Measurements from ENCODE around the gene COLEC12.

Gene COLEC12

DNA sequence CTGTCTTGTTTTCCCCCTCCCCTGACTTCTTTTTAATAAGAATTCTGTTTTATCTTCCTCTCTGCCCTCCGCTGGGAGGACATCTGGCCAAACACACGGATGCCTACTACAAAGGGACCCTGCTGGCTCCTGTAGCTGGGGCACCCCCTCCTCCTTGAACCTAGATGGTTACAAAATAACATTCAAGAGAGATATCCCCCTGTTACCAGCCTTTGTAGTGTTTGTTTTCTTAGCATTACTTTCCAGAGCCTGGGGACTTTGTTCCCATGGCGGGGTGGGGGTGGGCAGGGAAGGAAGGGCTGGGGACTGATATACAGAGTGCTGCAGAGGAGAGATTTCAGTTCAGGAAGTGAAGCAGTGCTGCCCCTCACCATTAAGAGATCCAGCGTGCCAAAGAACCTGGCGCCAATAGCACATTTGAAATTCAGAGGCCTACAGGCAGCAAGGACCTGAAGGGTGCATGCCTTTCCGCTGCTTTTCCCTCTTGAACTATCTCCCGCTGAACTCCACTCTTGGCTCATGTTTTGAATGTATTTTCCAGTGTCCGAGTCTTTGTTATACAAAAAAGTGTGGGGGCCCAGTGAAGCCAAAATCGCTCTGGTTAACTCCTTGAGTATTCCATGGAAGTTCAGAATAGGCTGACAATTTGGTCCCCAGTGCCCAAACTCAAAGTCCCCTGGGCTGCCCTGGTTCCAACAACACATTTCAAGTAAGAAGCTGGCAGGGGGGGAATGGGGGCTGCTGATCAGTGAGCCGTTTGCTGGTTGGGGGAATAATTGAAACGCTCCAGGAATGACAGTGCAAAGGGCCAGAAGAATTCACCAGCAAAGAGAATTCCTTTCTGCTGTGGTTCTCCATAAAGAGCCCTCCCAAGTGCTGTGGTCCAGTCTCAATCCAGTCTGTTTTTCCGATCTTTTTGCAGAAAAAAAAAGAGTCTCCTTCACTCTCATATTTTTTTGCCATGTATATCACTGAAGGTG, 137.9 kb downstream of the COLEC12 start:
- DNase-seq (ENCODE audit: low read depth) = no peak

DNA sequence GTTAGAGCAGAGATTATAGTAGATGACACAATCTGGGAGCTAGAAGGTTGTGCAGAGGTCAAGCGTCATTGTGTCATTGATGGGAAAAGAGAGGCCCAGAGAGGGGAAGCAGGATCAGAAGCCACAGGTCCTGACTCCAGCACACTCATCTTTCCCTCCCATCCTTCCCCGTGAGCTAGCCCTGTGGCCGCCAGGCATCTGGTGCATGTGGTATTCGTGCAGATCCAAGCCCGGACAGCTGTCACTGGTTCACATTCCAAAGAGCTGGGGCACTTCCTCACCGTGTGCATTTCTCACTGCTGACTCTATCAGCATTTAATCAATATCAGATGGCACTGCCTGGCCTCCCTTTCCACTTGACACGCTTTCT, 138.6 kb downstream of the COLEC12 start:
- DNase-seq (ENCODE audit: low read depth) = no peak

DNA sequence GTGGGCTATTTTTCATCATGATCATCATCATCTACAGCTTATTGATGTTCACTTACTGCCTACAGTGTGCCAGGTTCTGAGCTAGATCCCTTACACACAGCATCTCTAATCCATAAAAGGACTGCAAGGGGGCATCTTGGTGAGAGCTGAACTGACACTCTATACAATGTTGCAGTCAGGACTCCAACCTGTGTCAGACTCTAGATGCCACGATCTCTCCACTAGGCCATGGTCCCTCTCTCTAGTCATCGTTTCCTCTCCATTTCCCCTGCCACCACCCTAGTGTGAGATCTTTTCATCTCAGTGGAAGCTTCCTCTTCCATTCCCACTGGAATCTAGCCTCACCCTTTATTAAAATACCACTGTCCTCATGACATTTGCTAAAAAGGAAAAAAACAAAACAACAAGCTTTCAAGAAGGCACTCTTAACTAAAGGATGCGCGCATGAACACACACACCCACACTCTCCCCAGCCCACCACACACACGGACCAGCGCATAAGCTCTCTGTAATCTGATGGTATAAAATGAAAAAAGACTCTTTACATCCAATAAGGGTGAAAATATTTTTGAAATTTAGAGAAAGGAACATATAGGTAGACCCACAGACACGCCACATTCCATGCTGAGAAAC, 139.3 kb downstream of the COLEC12 start:
- no peak for DNase-seq (ENCODE audit: low read depth)

DNA sequence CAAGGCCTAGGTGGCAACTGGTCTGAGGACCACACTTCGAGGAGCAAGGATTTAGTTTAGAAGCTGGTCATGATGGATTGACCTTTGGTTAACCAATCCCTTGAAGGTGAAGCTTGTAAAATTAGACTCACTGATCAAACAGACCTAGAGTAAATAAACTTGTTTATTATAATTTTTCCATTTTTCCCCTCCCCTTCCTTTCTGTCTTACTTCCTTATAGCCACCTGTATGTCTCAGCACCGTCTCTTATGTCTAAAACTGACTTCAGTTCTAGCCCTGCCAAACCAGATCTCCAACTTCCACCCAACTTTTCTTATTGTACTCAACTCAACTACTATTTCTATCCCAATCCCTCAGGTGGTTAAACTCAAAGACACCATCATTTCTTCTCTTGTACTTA, 139.8 kb downstream of the COLEC12 start:
- DNase-seq (ENCODE audit: low read depth) = no peak

DNA sequence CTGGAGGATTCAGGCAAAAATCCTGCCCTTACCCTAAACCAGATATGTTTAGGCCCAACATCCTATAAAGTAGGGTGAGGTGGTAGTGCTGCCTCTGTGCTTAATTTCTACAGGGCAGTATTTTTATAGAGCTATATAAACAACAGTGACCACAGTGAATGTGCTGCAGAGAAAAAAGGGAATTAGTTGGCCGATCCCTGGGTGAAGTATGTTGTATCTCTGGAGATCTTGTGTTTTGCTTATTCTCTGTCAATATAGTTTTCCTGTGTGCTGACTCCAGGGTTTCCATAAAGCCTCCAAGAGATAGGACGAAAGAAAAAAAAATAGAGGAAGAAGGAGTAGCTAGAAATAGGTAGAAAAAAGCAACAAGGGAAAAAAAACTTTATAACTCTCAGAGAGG, 143.7 kb downstream of the COLEC12 start:
- DNase-seq (ENCODE audit: low read depth) = no peak

DNA sequence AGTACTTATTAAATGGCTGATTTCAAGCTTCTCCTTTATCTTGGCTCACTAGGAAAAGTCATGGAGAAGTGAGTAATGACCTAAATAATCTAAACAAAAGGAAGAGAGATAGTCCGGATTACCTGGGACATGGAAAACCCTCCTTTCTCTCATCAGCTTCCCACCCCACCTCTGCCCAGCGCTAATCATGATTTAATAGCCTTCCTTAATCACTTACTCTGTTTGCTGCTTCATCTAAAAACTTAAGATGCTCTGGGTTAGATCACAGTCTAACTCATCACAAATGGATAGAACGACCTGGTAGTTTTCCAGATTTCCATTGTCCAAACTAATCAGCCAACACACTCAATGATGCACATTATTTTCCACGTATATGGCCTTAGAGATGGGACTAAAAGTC, 144.8 kb downstream of the COLEC12 start:
- DNase-seq (ENCODE audit: low read depth) = no peak

DNA sequence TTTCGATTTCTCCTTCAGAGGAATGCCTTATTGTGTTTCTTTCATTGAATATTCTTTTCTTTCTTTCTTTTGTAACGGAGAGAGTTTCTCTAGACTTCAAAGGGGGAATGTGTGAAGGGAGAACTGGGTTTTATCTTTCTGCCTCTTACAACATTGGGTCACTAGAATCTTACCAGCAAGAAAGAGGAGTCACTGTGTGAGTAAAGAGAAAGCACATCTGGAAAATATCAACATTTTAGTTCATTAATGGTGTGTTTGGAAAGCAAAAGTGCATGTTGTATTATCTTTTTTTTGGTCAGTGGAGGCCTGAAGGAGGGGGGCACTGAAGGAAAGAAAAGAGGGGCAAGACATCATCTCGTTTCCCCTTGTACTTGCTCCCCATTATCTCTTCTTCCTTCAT, 146.0 kb downstream of the COLEC12 start:
- no peak for DNase-seq (ENCODE audit: low read depth)

DNA sequence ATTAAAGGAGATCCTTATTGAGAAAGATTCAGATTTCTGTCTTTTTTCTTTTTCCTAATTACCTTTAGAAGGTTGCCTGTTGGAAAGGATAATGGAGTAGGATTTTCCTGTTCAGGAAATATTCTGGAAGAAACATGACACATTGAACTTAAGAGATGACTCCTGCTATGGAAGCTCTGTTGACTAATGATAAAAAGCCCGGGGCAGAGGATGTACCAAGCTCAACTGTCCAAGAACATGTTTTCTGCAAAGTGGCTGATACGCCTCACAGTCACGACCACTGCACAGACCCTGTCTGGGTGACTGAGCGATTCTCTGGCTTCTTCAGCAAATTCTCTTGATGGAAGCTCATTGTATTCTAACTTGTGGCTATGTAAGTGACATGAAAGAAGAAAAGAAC, 146.5 kb downstream of the COLEC12 start:
- no peak for DNase-seq (ENCODE audit: low read depth)

DNA sequence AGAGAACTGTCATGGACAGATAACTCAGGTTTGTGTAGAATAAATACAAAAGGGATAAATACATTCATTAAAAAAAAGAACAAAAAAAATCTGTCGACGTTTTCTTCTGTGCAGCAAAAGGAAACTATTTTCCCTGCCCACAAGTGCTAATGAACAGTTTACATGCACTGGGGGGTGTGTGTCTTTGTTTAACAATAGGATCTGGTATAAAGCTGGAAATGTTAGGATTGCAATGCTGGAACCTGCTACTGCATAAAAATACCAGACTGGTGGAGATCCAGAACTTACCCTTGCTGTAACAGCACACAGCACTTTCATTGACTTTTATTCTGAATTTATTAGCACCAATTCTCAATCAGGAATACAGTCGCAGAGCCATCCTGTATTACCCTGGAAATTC, 148.1 kb downstream of the COLEC12 start:
- DNase-seq (ENCODE audit: low read depth) = no peak

DNA sequence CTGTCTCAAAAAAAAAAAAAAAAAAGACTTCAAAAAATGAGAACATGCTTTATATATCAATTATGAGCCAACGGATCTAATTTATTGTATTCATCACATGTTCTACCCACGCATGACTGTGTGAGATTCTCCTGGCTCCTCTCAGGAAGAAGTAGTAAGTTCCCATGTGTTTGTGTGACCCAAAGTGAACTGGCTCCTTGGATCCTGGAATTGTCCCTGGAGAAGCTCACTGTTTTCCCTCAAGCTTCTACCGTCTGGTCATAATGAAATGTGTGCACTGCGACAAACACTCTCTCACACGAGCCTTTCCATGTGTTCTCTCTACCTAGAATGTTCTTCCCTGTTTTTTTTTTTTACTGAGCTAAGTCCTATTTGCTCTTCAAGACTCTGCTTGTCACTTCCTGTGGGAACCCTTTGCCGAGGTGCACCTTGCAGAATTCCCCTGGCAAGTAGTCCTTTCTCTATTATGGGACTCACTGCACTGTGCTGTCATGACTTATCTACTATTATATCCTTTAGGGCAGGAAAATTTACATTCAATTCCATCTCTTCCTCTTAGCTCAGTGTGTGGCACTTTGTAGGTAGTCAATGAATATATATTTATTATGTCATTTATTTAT, 149.4 kb downstream of the COLEC12 start:
- DNase-seq (ENCODE audit: low read depth) = no peak

DNA sequence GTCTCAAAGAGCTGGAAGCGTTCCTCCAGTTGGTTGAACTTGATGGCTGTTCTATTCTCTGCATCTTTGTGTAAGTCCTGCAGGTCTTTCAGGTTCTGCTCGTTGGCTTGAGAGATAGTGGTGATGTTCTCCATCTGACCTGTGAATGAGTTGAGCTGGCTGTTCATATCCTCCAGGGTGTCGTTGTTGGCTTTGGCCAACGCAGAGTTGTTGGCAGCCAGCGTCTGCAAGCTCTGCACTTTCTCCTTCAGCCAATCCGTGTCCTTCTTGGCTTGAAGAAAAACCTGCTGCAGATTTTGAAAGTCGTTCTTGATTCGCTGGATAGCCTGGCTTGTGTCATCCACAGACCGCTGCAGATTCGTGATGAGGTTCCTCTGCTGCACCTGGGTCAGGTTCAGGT, 153.9 kb downstream of the COLEC12 start:
- no peak for DNase-seq (ENCODE audit: low read depth)

DNA sequence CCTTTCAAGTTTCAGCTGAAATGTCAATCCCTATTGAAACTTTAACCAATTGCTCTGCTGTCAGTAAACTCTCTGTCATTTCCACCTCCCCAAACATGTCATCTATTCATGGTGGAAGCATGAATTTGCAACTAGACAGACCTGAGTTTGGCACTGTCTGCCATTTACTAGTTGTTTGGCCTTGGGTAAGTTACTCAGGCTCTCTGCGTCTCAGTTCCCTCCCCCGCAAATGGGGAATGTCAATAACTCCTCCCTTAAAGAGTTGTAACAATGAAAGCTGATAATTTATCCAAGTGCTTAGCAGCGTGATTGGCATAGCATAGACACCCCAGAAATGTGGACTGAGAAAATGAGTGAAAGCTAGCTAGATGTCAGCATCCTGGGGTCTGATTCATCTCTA, 159.4 kb downstream of the COLEC12 start:
- no peak for DNase-seq (ENCODE audit: low read depth)

DNA sequence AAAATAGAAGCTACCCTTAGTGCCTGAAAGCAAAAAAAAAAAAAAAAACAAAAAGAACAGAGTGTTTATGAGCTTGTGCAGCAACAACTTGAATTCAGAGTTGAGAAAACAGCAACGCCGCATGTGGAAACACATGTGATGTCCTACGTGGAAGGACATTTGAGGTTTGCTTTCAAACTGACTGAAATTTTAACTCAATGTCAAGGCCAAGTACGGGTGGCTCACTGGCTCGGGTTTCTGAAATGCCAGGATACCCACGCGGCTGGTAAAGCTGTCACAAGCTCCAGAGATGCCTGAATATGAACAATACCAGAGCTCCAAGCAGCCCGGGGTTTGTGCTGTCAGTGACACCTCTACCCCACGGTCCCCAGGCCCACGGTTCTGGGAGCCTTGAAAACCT, 160.5 kb downstream of the COLEC12 start:
- no peak for DNase-seq (ENCODE audit: low read depth)

DNA sequence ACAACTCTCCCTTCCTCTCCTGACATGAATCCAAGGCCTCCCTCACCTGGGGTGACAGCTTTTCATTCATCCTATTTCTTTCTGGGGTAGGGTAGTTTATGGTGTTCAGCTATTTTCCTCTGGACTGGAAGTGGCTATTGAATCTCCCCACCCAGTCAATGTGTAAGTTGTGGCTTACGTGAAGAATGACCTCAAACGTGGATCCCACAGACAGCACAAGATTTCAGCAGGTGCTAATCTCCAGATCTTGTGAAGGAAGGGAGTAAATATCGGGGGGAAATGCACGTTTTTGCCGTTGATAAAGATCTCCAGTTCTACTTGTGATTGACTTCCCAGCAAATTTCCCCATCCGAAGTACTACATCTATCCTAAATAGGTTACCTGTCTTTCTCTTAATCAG, 161.3 kb downstream of the COLEC12 start:
- DNase-seq (ENCODE audit: low read depth) = no peak

DNA sequence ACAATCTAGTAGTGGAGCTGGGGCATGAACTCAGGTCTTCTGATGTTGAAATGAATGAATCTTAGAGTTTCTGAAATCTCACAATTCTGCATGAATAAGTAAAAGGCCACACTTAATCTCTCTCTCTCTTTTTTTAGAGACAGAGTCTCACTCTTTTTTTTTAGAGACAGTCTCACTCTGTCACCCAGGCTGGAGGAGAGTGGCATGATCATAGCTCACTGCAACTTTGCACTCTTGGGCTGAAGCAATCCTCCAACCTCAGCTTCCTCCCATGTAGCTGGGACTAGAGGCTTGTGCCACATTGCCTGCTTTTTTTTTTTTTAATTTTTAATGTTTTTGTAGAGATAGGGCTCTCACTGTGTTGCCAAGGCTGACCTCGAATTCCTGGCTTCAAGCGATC, 163.8 kb downstream of the COLEC12 start:
- DNase-seq (ENCODE audit: low read depth) = no peak

DNA sequence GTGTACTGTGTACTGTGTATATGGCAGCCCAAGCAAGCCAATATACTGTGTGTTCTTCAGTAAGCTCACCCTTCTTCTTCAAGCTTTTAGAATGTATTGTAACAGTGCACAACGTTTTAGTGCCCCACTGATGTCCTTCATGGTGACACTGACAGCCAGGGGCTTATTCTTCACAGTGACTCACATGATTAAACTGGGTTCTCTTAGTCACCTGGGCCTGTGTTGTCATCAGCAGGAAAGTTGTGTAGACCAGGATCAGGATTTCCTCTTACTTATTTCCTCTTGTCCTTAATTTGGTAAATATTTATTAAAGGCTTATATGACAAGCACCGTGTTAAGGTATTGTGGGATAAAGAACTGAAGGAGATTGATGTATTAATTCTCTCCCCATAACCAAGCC, 164.8 kb downstream of the COLEC12 start:
- no peak for DNase-seq (ENCODE audit: low read depth)

DNA sequence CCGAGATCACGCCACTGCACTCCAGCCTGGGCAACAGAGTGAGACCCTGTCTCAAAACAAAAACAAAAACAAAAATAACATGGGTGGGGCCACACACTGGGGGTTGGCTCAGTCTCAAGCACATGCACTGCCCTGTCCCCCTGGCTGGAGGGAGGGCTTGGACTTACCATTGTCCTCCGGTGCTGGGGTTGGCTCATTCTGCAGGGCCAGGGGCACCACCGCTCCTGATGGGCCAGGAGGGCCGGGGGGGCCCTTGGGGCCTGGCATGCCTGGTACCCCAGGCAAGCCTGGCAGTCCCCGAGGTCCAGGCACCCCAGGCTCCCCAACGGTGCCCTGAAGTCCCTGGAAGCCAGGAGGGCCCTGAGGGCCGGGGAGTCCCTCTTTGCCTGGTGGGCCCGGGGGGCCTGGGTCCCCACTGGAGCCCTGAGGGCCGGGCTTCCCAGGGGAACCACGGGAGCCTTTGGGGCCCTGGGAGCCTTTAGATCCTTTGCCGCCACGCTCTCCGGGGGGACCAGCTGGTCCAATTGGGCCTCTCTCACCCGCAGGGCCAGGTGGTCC, 165.8 kb downstream of the COLEC12 start:
- DNase-seq (ENCODE audit: low read depth) = no peak

DNA sequence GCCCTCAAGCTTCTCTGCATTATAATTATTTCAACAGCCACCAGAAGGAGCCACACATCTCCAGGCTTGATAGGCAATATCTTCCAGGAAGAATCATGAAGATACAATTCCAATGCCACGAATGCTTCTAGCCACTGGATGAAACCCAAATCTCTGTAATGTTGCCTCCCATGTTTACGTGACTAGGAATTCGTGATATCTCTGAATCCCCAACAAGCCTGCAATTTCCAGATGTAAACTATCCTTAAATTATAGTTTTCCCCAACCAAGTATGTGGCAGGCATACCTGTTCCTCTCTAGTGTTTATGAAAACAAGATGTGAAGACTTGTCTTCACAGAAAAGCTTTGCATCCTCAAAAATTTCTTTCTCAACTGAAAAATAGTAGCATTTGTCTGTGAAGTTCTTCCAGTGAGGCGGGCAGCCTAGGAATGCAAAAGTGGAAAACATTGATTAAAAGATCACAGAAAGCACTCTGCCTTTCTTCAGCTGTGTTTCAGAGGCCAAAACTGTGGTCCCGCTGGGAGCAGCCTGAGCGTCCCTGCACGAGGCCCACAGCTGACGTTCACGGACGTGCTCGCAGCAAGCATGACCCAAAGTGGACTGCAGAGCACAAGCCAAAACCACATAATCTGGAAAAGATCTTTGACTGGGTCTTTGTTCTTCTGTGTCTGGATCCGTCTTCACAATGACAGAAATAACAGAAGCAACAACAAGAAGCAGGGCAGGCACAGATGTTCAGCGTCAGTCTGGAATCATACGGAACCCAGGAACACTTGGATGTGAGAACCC, 167.6 kb downstream of the COLEC12 start:
- no peak for DNase-seq (ENCODE audit: low read depth)

DNA sequence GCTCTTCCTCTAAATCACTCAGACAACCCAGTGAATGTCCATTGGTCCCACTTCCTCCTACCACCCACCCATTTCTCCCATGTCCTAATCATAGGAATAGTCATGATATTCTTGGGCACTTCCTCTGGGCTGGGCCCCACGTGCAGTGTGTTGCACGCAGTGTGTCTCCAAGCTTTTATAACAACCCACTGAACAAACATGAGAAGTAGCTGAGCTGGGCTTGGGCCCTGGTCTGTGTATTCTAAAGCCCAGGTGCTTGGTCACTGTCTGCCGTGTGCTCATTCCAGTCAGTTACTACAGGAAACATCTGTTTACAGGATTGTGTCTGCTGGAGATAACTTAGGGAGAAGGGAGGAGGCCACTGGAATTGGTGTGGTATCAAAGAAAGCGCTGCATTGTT, 168.5 kb downstream of the COLEC12 start:
- no peak for DNase-seq (ENCODE audit: low read depth)

DNA sequence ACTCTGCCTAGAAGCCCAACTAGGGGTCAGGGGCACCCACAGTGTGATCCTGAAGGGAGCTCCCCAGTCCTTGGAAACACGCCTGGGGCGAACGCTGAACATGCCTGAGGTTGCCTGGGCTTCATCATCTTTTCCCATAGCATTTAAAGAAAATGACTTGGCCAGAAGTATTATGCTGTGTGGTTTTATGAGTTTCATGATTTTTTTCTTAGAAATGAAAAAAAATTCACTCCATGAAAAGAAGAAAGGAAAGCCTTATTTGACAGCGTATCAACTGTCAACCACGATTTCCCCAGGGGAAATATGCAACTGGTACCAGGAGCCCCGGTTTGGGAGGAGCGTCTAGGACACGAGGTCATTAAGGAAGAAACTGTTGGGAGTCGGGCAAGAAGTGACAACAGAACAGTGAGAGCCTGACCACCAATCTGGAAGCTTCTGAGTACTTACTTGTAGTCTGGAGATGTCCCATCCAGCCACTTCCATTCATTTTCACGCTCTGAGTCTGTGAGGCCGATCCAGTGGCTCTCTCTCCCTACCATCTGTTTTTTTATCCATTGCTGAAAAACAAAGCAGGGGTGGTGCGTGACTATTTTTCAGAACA, 169.2 kb downstream of the COLEC12 start:
- no peak for DNase-seq (ENCODE audit: low read depth)

DNA sequence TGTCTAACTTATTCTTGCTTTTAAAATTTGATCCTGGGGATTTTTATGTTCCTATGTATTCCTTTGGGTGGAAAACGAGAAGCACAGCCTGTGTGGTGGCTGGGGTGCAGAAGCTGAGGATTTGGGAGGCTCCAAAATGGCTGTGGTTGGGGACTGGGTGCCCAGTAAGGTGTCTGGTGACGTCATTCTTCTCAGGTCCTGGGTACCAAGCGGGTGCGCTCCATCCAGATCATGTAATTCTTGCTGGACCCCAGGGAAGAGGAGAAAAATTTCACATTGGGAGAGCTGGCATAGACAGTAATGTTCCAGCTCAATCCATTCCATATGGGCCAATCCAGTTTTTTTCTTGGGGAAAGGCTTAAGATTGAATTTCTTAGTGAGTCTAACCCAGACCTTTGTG, 171.6 kb downstream of the COLEC12 start:
- no peak for DNase-seq (ENCODE audit: low read depth)

DNA sequence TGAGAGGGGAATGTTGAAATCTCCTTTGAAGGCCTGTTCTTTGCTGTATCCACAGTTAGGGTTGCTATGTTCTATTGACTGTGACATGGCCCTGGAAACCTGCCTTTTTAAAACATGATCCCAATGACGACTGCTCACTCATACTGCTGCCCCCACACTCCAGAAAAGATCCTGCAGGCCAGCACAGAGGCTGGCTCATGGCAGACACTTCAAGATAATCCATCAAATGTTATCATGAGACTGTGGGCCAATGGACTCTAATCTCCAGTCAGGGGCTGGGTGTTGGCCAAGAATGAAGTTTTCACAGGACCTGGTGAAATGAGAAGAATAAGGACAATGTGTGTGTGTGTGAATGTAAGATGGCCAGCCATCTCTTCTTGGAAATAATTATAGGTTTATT, 173.7 kb downstream of the COLEC12 start:
- no peak for DNase-seq (ENCODE audit: low read depth)

All from stimulated activated CD8-positive, alpha-beta memory T cell treated with anti-CD3 and anti-CD28 coated beads, Interleukin-7, amount 100 ng/mL, for 24 hours (primary cell).